GM12878 (cell line): Measurements from ENCODE around the gene ENOX1. TPM values are rescaled to one million over a fixed set of nuclear protein-coding genes. Genes with fewer than 3 reads are reported as not detected.

Source experiments
- ATAC-seq: fragments of 200-7000 bp; cut with Tn5 transposase; 3 replicates; pipeline ENCODE4 v1.9.1; 2020; ENCODE audit warnings: mild to moderate bottlenecking, moderate library complexity
- BruUV-seq: library from RNA; stranded (reverse); fragments of 400-500 nt; replicated peaks from 2 replicates; lab custom pipeline; 2021; lab: Mats Ljungman, UMichigan
- CTCF ChIA-PET: fragments of 300-600 bp; sonication (Branson Sonifier 250); formaldehyde crosslinking; extraction: SDS; loops from one replicate; lab custom pipeline; 2021; ENCODE audit warnings: inconsistent platforms; lab: Yijun Ruan, JAX
- POLR2A ChIA-PET: fragments of 350-600 bp; formaldehyde crosslinking; extraction: SDS; loops from one replicate; lab custom pipeline; 2021; ENCODE audit warnings: inconsistent platforms; lab: Charles Lee
- RAD21 ChIA-PET: fragments of 300-600 bp; sonication (Branson Sonifier 250); formaldehyde crosslinking; loops from one replicate; lab custom pipeline; 2023; ENCODE audit warnings: antibody characterized with exemption; ENCODE audit not compliant: unreplicated experiment; lab: Charles Lee
- SMC1A ChIA-PET: fragments of 300-600 bp; sonication (Branson Sonifier 250); formaldehyde crosslinking; loops from one replicate; lab custom pipeline; 2023; ENCODE audit not compliant: unreplicated experiment, uncharacterized antibody; lab: Charles Lee
- DNase-seq: peaks from one replicate; pipeline ENCODE4 v3.0.0-alpha.2; 2011; ENCODE audit warnings: low read depth, low spot score
- FAIRE-seq: peaks from 3 replicates; lab custom pipeline; 2011; peaks lifted over from hg19 to GRCh38; lab: Jason Lieb, UNC
- H2AFZ ChIP-seq: 2 replicates; pipeline ENCODE4 v1.6.0; 2011; ENCODE audit warnings: low read depth, low read length, control low read depth; ENCODE audit not compliant: control insufficient read depth
- H3K27ac ChIP-seq: 2 replicates; pipeline ENCODE4 v1.5.1; 2011; ENCODE audit warnings: control low read depth; ENCODE audit not compliant: control insufficient read depth, insufficient read depth
- H3K27me3 ChIP-seq, 2 experiments: replicated peaks in 1 of 2; 2 replicates each; pipeline versions ENCODE4 v1.6.0 to v1.6.1; 2011; ENCODE audit warnings: low read length in 1 of 2; ENCODE audit not compliant: control insufficient read depth in 2 of 2, insufficient read depth in 2 of 2
- H3K36me3 ChIP-seq, 2 experiments: 2 replicates each; pipeline ENCODE4 v1.5.1; 2011; ENCODE audit warnings: low read length in 1 of 2; ENCODE audit not compliant: control insufficient read depth in 2 of 2, insufficient read depth in 2 of 2
- H3K4me1 ChIP-seq: 2 replicates; pipeline ENCODE4 v1.6.1; 2011; ENCODE audit warnings: mild to moderate bottlenecking, low read length, moderate library complexity, mixed read lengths; ENCODE audit not compliant: control insufficient read depth, insufficient read depth
- H3K4me2 ChIP-seq: 2 replicates; pipeline ENCODE4 v1.6.0; 2011; ENCODE audit warnings: control low read depth; ENCODE audit not compliant: control insufficient read depth, insufficient read depth
- H3K4me3 ChIP-seq: fragments of 200-600 bp; sonication (generic); 2 replicates; pipeline ENCODE4 v1.5.1; 2016
- H3K79me2 ChIP-seq: 2 replicates; pipeline ENCODE4 v1.6.0; 2011; ENCODE audit warnings: low read length; ENCODE audit not compliant: control insufficient read depth, insufficient read depth
- H3K9ac ChIP-seq: 2 replicates; pipeline ENCODE4 v1.8.0; 2011; ENCODE audit warnings: low read length, control low read depth, mixed read lengths; ENCODE audit not compliant: control insufficient read depth, insufficient read depth
- H3K9me3 ChIP-seq: replicated peaks from 3 replicates; pipeline ENCODE4 v1.5.1; 2011; ENCODE audit warnings: mild to moderate bottlenecking, low read length; ENCODE audit not compliant: control insufficient read depth, insufficient read depth
- H4K20me1 ChIP-seq: 2 replicates; pipeline ENCODE4 v1.6.0; 2011; ENCODE audit not compliant: control insufficient read depth, insufficient read depth
- BHLHE40 ChIP-seq, 2 experiments: fragments of 450-650 bp in 1 of 2; IDR thresholded peaks; 2 replicates each; pipeline ENCODE4 v1.6.1; 2011 to 2017; ENCODE audit warnings: low read depth in 2 of 2, borderline replicate concordance in 1 of 2, improper control_type of control experiment in 1 of 2, low read length in 1 of 2, mild to moderate bottlenecking in 1 of 2
- CHD2 ChIP-seq: IDR thresholded peaks from 2 replicates; pipeline ENCODE4 v1.6.1; 2011; ENCODE audit warnings: low read depth, low read length, improper control_type of control experiment, borderline replicate concordance
- ETV6 ChIP-seq, 2 experiments: fragments of 450-650 bp in 1 of 2; IDR thresholded peaks in 1 of 2; conservative IDR thresholded peaks in 1 of 2; 2 replicates each; pipeline ENCODE4 v1.6.1; 2014; ENCODE audit warnings: antibody characterized with exemption in 1 of 2, borderline replicate concordance in 1 of 2, low read depth in 1 of 2, mild to moderate bottlenecking in 1 of 2, moderate library complexity in 1 of 2
- HSF1 ChIP-seq: fragments of 150-350 bp; IDR thresholded peaks from 2 replicates; pipeline ENCODE4 v1.6.1; 2014; ENCODE audit warnings: mild to moderate bottlenecking, low read depth, low read length
- JUNB ChIP-seq: IDR thresholded peaks from 2 replicates; pipeline ENCODE4 v1.6.1; 2016; ENCODE audit warnings: antibody characterized with exemption, mild to moderate bottlenecking
- MYC ChIP-seq: IDR thresholded peaks from 2 replicates; pipeline ENCODE4 v1.6.1; 2011; ENCODE audit warnings: mild to moderate bottlenecking, low read length, moderate library complexity, inconsistent platforms; ENCODE audit not compliant: insufficient read depth, insufficient replicate concordance, insufficient read length, severe bottlenecking
- PAX8 ChIP-seq: fragments of 450-650 bp; IDR thresholded peaks from 2 replicates; pipeline ENCODE4 v1.6.1; 2017; ENCODE audit warnings: mild to moderate bottlenecking, moderate library complexity
- POU2F2 ChIP-seq: IDR thresholded peaks from 3 replicates; pipeline ENCODE4 v1.6.1; 2011; ENCODE audit warnings: low read depth, mild to moderate bottlenecking, low read length, borderline replicate concordance
- REST ChIP-seq: IDR thresholded peaks from 2 replicates; pipeline ENCODE4 v1.6.1; 2012; ENCODE audit warnings: mild to moderate bottlenecking, low read depth, low read length
- SIX5 ChIP-seq: IDR thresholded peaks from 2 replicates; pipeline ENCODE4 v1.6.1; 2011; ENCODE audit warnings: mild to moderate bottlenecking, low read depth, low read length, moderate library complexity; ENCODE audit not compliant: severe bottlenecking
- SMAD1 ChIP-seq: fragments of 450-650 bp; IDR thresholded peaks from 2 replicates; pipeline ENCODE4 v1.6.1; 2018; ENCODE audit warnings: mild to moderate bottlenecking, low read depth; ENCODE audit not compliant: partially characterized antibody
- ZBED1 ChIP-seq: IDR thresholded peaks from 2 replicates; pipeline ENCODE4 v1.6.1; 2016; ENCODE audit warnings: borderline replicate concordance
- ZBTB40 ChIP-seq: fragments of 450-650 bp; IDR thresholded peaks from 2 replicates; pipeline ENCODE4 v1.6.1; 2016; ENCODE audit warnings: mild to moderate bottlenecking, moderate library complexity, borderline replicate concordance
- ZNF24 ChIP-seq: fragments of 450-650 bp; IDR thresholded peaks from 2 replicates; pipeline ENCODE4 v1.6.1; 2017; ENCODE audit warnings: antibody characterized with exemption, mild to moderate bottlenecking
- WGBS: methylation state at CpG from one replicate; pipeline ENCODE4 v1.1.6; 2016; ENCODE audit warnings: low lambda C conversion rate; ENCODE audit not compliant: insufficient replicate concordance, insufficient coverage; ENCODE audit errors: missing lambda C conversion rate; 5-methylcytosine and 5-hydroxymethylcytosine counted together
- in situ Hi-C: fragments of 300-500 bp; cut with MboI; formaldehyde crosslinking; loops from 9 replicates; pipeline ENCODE4 v1.14.3; 2018; ENCODE audit warnings: mixed read lengths
- intact Hi-C: fragments of 100-400 bp; cut with micrococcal nuclease; formaldehyde crosslinking; loops from one replicate; pipeline ENCODE4 v1.14.2; 2022; ENCODE audit not compliant: unreplicated experiment
- polyA plus RNA-seq, 11 experiments: library from polyadenylated mRNA; depleted of rRNA in 4 of 11; unstranded in 6 of 11; stranded (reverse) in 5 of 11; fragments of >200 nt; fragmentation: Nextera tagmentation in 4 of 11; fragmentation: Illumina TruSeq in 1 of 11; extraction: Ambion mirVana in 4 of 11; extraction: Trizol in 1 of 11; gene quantifications; 1 replicate in 1 of 11; 2 replicates in 10 of 11; pipeline versions ENCODE4 v1.2.1 to v1.2.3, GENCODE V29; 2011 to 2016; ENCODE audit warnings: inconsistent platforms in 2 of 11, missing spikeins in 2 of 11, low read depth in 1 of 11
- total RNA-seq, 4 experiments: library from RNA; depleted of rRNA in 3 of 4; stranded (reverse); fragments of >200 nt in 3 of 4; fragmentation: Illumina TruSeq in 1 of 4; extraction: Trizol in 1 of 4; gene quantifications; 2 replicates each; pipeline versions ENCODE4 v1.2.1 to v1.2.3, GENCODE V29; 2013 to 2021

The ENOX1 gene
- total and polyA plus RNA-seq, 10 of the 15 experiments (the other 5 are each of a cell fraction or from before 2014, with no cell fraction given), result 0.11 to 0.26 (median 0.15) TPM

GRCh38 chr13:43294412-43294811, 492.4 kb downstream of the ENOX1 start (continued):
- TF ChIP-seq SIX5 (no peak), PAX8 (no peak), JUNB (no peak), ZBED1 (no peak), POU2F2 (no peak), REST (no peak)

GRCh38 chr13:43293986-43294385, 492.8 kb downstream of the ENOX1 start:
- FAIRE-seq, result no peak
- Histone ChIP-seq H3K36me3 (no peaks in the 10 kb centered on the region), H3K4me1 (no peaks in the 10 kb centered on the region), H3K4me2 (no peak overlapping the region), H2AFZ (no peak overlapping the region), H3K9me3 (no peaks in the 10 kb centered on the region), H3K27ac (no peak overlapping the region), H3K4me3 (no peak overlapping the region), H4K20me1 (no peaks in the 10 kb centered on the region), H3K9ac (no peak overlapping the region), H3K79me2 (no peaks in the 10 kb centered on the region), H3K27me3 (no peaks in the 10 kb centered on the region; a peak in 2 of 4 replicates)
- SMC1A ChIA-PET, result no interaction called here
- POLR2A ChIA-PET, result interaction anchor here (0.5 kb wide), 1 partner anchor 110 kb away, joined by 3 read pairs; no protein-coding TSS in a partner anchor
- ATAC-seq, result no peak
- BruUV-seq, result no TSS peak
- CTCF ChIA-PET, result no interaction called here
- RAD21 ChIA-PET, result no interaction called here
- WGBS, result 28% methylated on average over 3 of the region's 3 CpGs
- in situ Hi-C loops (no loop called here), intact Hi-C loops (no loop called here)
- no peak for DNase-seq
- TF ChIP-seq ZNF24 (no peak), CHD2 (no peak), ZBTB40 (no peak), POU2F2 (no peak), MYC (no peak), SMAD1 (no peak), HSF1 (no peak), ETV6 (conservative IDR thresholded peaks at IDR 0.05 in 1 of 2, IDR thresholded peaks at IDR 0.05 in 1 of 2; ENCODE audit: borderline replicate concordance in 1 of 2, low read depth in 1 of 2) (no peak), BHLHE40 (IDR thresholded peaks at IDR 0.05; ENCODE audit: borderline replicate concordance in 1 of 2, low read depth in 2 of 2, low read length in 1 of 2) (no peak)
